BE2C (cell line): ENCODE data around the gene FAM83D. TPM values are rescaled to one million over a fixed set of nuclear protein-coding genes. Genes with fewer than 3 reads are reported as not detected.

Experiments used
- DNase-seq: peaks from one replicate; pipeline ENCODE4 v3.0.0-alpha.2; 2020
- H3K27me3 ChIP-seq: fragments of 250-450 bp; sonication (Bioruptor Pico); 2 replicates; pipeline ENCODE4 v1.5.1; 2020; ENCODE audit warnings: mild to moderate bottlenecking
- H3K36me3 ChIP-seq: fragments of 250-450 bp; sonication (Bioruptor Pico); 2 replicates; pipeline ENCODE4 v1.5.1; 2020; ENCODE audit warnings: mild to moderate bottlenecking
- H3K4me1 ChIP-seq: fragments of 250-450 bp; sonication (Bioruptor Pico); 2 replicates; pipeline ENCODE4 v1.5.1; 2020
- H3K4me3 ChIP-seq: 2 replicates; pipeline ENCODE4 v1.5.1; 2011; ENCODE audit warnings: low read depth, low read length
- H3K9me3 ChIP-seq: fragments of 250-450 bp; sonication (Bioruptor Pico); 2 replicates; pipeline ENCODE4 v1.5.1; 2020
- CTCF ChIP-seq: IDR thresholded peaks from 2 replicates; pipeline ENCODE4 v1.5.1; 2012; ENCODE audit warnings: mild to moderate bottlenecking, low read depth, low read length
- polyA plus RNA-seq: library from polyadenylated mRNA; unstranded; fragments of >200 nt; gene quantifications from one replicate; pipeline ENCODE4 v1.2.1, GENCODE V29; 2012; ENCODE audit warnings: low read depth, missing spikeins; ENCODE audit not compliant: insufficient read length, insufficient read depth

FAM83D gene
- 14.6 TPM for polyA plus RNA-seq

- H3K36me3 ChIP-seq = peaks cover 25% of the 10 kb centered on the region
- no peaks in the 10 kb centered on the region for H3K27me3 ChIP-seq
- H3K4me1 ChIP-seq = peaks cover 5% of the 10 kb centered on the region
- peak within 1 kb of the TSS; percentile 98 for H3K4me3 ChIP-seq
- no peak for TF ChIP-seq CTCF
- H3K9me3 ChIP-seq = no peaks in the 10 kb centered on the region
- peak; percentile 98 for DNase-seq
Measured at GRCh38 chr20:38926142-38926933, at the start of gene FAM83D. FAM83D (plus strand) TSS chr20:38926417; CDS start chr20:38926443, 26 bp downstream.

- H3K27me3 ChIP-seq = no peaks in the 10 kb centered on the region
- peak; percentile 72 for DNase-seq
- H3K4me3 ChIP-seq = peak overlapping the region; percentile 22; the same call in 1 of the 2 replicates
- no peaks in the 10 kb centered on the region for H3K36me3 ChIP-seq
- H3K9me3 ChIP-seq = no peaks in the 10 kb centered on the region
- TF ChIP-seq CTCF = no peak
- H3K4me1 ChIP-seq = peaks cover 75% of the 10 kb centered on the region
Measured at GRCh38 chr20:38877483-38877882, 48.7 kb upstream of the FAM83D start.

- no peak for TF ChIP-seq CTCF
- no peaks in the 10 kb centered on the region for H3K27me3 ChIP-seq
- no peak for DNase-seq
- H3K9me3 ChIP-seq = no peaks in the 10 kb centered on the region
- H3K4me3 ChIP-seq = no peak overlapping the region
- H3K36me3 ChIP-seq = no peaks in the 10 kb centered on the region
- H3K4me1 ChIP-seq = peaks cover 77% of the 10 kb centered on the region
Measured at GRCh38 chr20:38878866-38879265, 47.4 kb upstream of the FAM83D start.

- H3K4me1 ChIP-seq = peaks cover 74% of the 10 kb centered on the region
- H3K36me3 ChIP-seq = no peaks in the 10 kb centered on the region
- peak overlapping the region; percentile 21; the same call in 1 of the 2 replicates for H3K4me3 ChIP-seq
- peak; percentile 95 for DNase-seq
- H3K27me3 ChIP-seq = no peaks in the 10 kb centered on the region
- TF ChIP-seq CTCF = peak; percentile 12; the same call in 1 of the 2 replicates
- H3K9me3 ChIP-seq = no peaks in the 10 kb centered on the region
Measured at GRCh38 chr20:38880952-38881735, 45.1 kb upstream of the FAM83D start.

GRCh38 chr20:38881806-38882440, 44.3 kb upstream of the FAM83D start:
- DNase-seq = no peak
- no peak for TF ChIP-seq CTCF
- Histone ChIP-seq H3K27me3 (no peaks in the 10 kb centered on the region), H3K4me3 (no peak overlapping the region), H3K9me3 (no peaks in the 10 kb centered on the region), H3K36me3 (no peaks in the 10 kb centered on the region), H3K4me1 (peaks cover 66% of the 10 kb centered on the region)
